ENCODE measurements around the gene CRKL.
"Not testable (repeated sequence)": the region's sequence is repeated elsewhere in the genome, so short reads cannot be mapped to it uniquely, and the experiment has no call there.

Gene CRKL

GRCh38 chr22:20937794-20938671 is 20.8 kb downstream of the CRKL start:
- no peak overlapping the region for H3K4ac ChIP-seq (ENCODE audit: low read length)
- no peak overlapping the region for H3K14ac ChIP-seq (ENCODE audit: low read length)
- H3K9me3 ChIP-seq (replicated peaks in 1 of 2; ENCODE audit: control insufficient read depth in 2 of 2, insufficient read depth in 1 of 2, low read depth in 1 of 2, low read length in 2 of 2), result no peaks in the 10 kb centered on the region
- no peak overlapping the region for H3K4me2 ChIP-seq (ENCODE audit: insufficient read depth, low read length, poor library complexity, severe bottlenecking)
- no peak overlapping the region for H3K4me3 ChIP-seq (ENCODE audit: low read length in 2 of 2)
- no peak overlapping the region for H3K23ac ChIP-seq (ENCODE audit: low read depth, low read length, poor library complexity)
- WGBS, 2 donors (ENCODE audit: extremely low coverage in 2 of 2, insufficient read length in 2 of 2, insufficient replicate concordance in 1 of 2), result no CpG with 5 or more reads among the region's 8 CpGs
- no peak overlapping the region for H3K18ac ChIP-seq (ENCODE audit: low read length)
- no peak overlapping the region for H2BK120ac ChIP-seq (ENCODE audit: low read depth, low read length)
- no peak for DNase-seq (ENCODE audit: low spot score)
- no peak overlapping the region for H2BK12ac ChIP-seq (ENCODE audit: low read length)
- no peaks in the 10 kb centered on the region for H3K27me3 ChIP-seq (ENCODE audit: control insufficient read depth in 3 of 3, insufficient read depth in 3 of 3, low read depth in 1 of 3, low read length in 3 of 3)
- peaks cover 0 to 2% of the 10 kb centered on the region in 2 donors for H3K4me1 ChIP-seq (ENCODE audit: control insufficient read depth in 2 of 2, insufficient read depth in 1 of 2, low read depth in 1 of 2, low read length in 2 of 2)
- H2BK15ac ChIP-seq (ENCODE audit: low read length), result no peak overlapping the region
- no peak overlapping the region for H3K9ac ChIP-seq (ENCODE audit: low read depth, low read length, poor library complexity)
- no peak overlapping the region for H3K27ac ChIP-seq (replicated peaks; ENCODE audit: low read length)
- no peak overlapping the region for H4K8ac ChIP-seq (ENCODE audit: low read depth, low read length)
- no peak overlapping the region for H4K91ac ChIP-seq (ENCODE audit: low read depth, low read length, poor library complexity)
- H3K36me3 ChIP-seq (replicated peaks in 1 of 2; ENCODE audit: control insufficient read depth in 2 of 2, insufficient read depth in 2 of 2, low read length in 2 of 2), result peaks cover 27 to 86% of the 10 kb centered on the region in 2 donors
- H3K79me1 ChIP-seq (ENCODE audit: low read depth, low read length), result peaks cover 8% of the 10 kb centered on the region
- no peak overlapping the region for H2AFZ ChIP-seq (ENCODE audit: low read length)
- H2BK5ac ChIP-seq (ENCODE audit: low read length), result no peak overlapping the region
- H2AK5ac ChIP-seq (ENCODE audit: low read depth, low read length), result no peak overlapping the region

- H2BK120ac ChIP-seq (ENCODE audit: low read depth, low read length); H3K14ac ChIP-seq (ENCODE audit: low read length); H3K4me1 ChIP-seq (ENCODE audit: control insufficient read depth in 2 of 2, insufficient read depth in 1 of 2, low read depth in 1 of 2, low read length in 2 of 2); H2BK12ac ChIP-seq (ENCODE audit: low read length); H2AFZ ChIP-seq (ENCODE audit: low read length); H2BK5ac ChIP-seq (ENCODE audit: low read length); DNase-seq (ENCODE audit: low spot score); H3K4ac ChIP-seq (ENCODE audit: low read length); H3K9ac ChIP-seq (ENCODE audit: low read depth, low read length, poor library complexity); H3K79me1 ChIP-seq (ENCODE audit: low read depth, low read length); H3K9me3 ChIP-seq (replicated peaks in 1 of 2; ENCODE audit: control insufficient read depth in 2 of 2, insufficient read depth in 1 of 2, low read depth in 1 of 2, low read length in 2 of 2); H3K18ac ChIP-seq (ENCODE audit: low read length); H3K23ac ChIP-seq (ENCODE audit: low read depth, low read length, poor library complexity); H3K4me2 ChIP-seq (ENCODE audit: insufficient read depth, low read length, poor library complexity, severe bottlenecking); H2AK5ac ChIP-seq (ENCODE audit: low read depth, low read length); H3K27ac ChIP-seq (replicated peaks; ENCODE audit: low read length); H3K27me3 ChIP-seq (ENCODE audit: control insufficient read depth in 3 of 3, insufficient read depth in 3 of 3, low read depth in 1 of 3, low read length in 3 of 3); H3K4me3 ChIP-seq (ENCODE audit: low read length in 2 of 2); H2BK15ac ChIP-seq (ENCODE audit: low read length); H4K91ac ChIP-seq (ENCODE audit: low read depth, low read length, poor library complexity): not testable (repeated sequence)
- Histone ChIP-seq H3K36me3 (replicated peaks in 1 of 2; ENCODE audit: control insufficient read depth in 2 of 2, insufficient read depth in 2 of 2, low read length in 2 of 2) (peaks cover 21 to 87% of the 10 kb centered on the region in 2 donors), H4K8ac (ENCODE audit: low read depth, low read length) (peak overlapping the region; percentile 25)
- WGBS, 2 donors (ENCODE audit: extremely low coverage in 2 of 2, insufficient read length in 2 of 2, insufficient replicate concordance in 1 of 2), result no CpG with 5 or more reads among the region's 14 CpGs
Observed at GRCh38 chr22:20939457-20940185, 22.4 kb downstream of the CRKL start.

DNA sequence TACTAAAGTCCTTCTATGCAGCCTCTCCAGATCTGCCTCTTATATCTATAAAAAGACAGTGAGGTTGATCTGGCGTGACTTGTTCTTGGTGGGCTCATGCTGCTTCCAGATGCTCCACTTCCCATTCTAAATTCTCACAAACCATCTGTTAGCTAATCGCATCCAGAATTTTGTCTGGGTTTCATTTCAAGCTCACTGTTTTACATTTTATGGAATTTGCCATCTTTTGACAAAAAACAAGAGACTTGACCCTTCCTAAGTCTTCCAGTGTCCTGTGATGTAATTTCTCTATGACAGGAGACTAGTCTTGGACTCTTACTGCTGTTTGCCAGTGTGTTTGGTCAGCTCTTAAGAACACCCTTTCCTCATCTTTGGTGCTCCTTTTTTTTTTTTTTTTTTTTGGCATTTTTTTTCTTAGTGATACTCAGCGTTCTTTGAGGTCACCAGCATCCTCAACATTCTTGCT is 23.0 kb downstream of the CRKL start:
- peaks cover 21 to 84% of the 10 kb centered on the region in 2 donors for H3K36me3 ChIP-seq (replicated peaks in 1 of 2; ENCODE audit: control insufficient read depth in 2 of 2, insufficient read depth in 2 of 2, low read length in 2 of 2)
- no CpG with 5 or more reads among the region's 3 CpGs for WGBS, 2 donors (ENCODE audit: extremely low coverage in 2 of 2, insufficient read length in 2 of 2, insufficient replicate concordance in 1 of 2)
- DNase-seq (ENCODE audit: low spot score), result no peak

GRCh38 chr22:20940904-20941385 is 23.7 kb downstream of the CRKL start:
- H4K8ac ChIP-seq (ENCODE audit: low read depth, low read length), result no peak overlapping the region
- no peak for DNase-seq (ENCODE audit: low spot score)
- no peak overlapping the region for H3K4me2 ChIP-seq (ENCODE audit: insufficient read depth, low read length, poor library complexity, severe bottlenecking)
- no peak overlapping the region for H3K23ac ChIP-seq (ENCODE audit: low read depth, low read length, poor library complexity)
- H2BK15ac ChIP-seq (ENCODE audit: low read length), result no peak overlapping the region
- no peak overlapping the region for H2BK12ac ChIP-seq (ENCODE audit: low read length)
- no peak overlapping the region for H2BK5ac ChIP-seq (ENCODE audit: low read length)
- H3K9me3 ChIP-seq (replicated peaks in 1 of 2; ENCODE audit: control insufficient read depth in 2 of 2, insufficient read depth in 1 of 2, low read depth in 1 of 2, low read length in 2 of 2), result peaks cover 0 to 3% of the 10 kb centered on the region in 2 donors
- no peak overlapping the region for H2BK120ac ChIP-seq (ENCODE audit: low read depth, low read length)
- H4K91ac ChIP-seq (ENCODE audit: low read depth, low read length, poor library complexity), result no peak overlapping the region
- H2AK5ac ChIP-seq (ENCODE audit: low read depth, low read length), result no peak overlapping the region
- no peak overlapping the region for H3K18ac ChIP-seq (ENCODE audit: low read length)
- no CpG with 5 or more reads among the region's 4 CpGs for WGBS, 2 donors (ENCODE audit: extremely low coverage in 2 of 2, insufficient read length in 2 of 2, insufficient replicate concordance in 1 of 2)
- peaks cover 0 to 2% of the 10 kb centered on the region in 2 donors for H3K4me1 ChIP-seq (ENCODE audit: control insufficient read depth in 2 of 2, insufficient read depth in 1 of 2, low read depth in 1 of 2, low read length in 2 of 2)
- no peak overlapping the region for H3K4me3 ChIP-seq (ENCODE audit: low read length in 2 of 2)
- H3K4ac ChIP-seq (ENCODE audit: low read length), result no peak overlapping the region
- peaks cover 21 to 84% of the 10 kb centered on the region in 2 donors for H3K36me3 ChIP-seq (replicated peaks in 1 of 2; ENCODE audit: control insufficient read depth in 2 of 2, insufficient read depth in 2 of 2, low read length in 2 of 2)
- H3K27me3 ChIP-seq (ENCODE audit: control insufficient read depth in 3 of 3, insufficient read depth in 3 of 3, low read depth in 1 of 3, low read length in 3 of 3), result no peaks in the 10 kb centered on the region
- no peak overlapping the region for H3K27ac ChIP-seq (replicated peaks; ENCODE audit: low read length)
- H3K9ac ChIP-seq (ENCODE audit: low read depth, low read length, poor library complexity), result no peak overlapping the region
- no peak overlapping the region for H3K14ac ChIP-seq (ENCODE audit: low read length)
- no peak overlapping the region for H2AFZ ChIP-seq (ENCODE audit: low read length)
- H3K79me1 ChIP-seq (ENCODE audit: low read depth, low read length), result peaks cover 7% of the 10 kb centered on the region

More for the DNA sequence above, 23.0 kb downstream of the CRKL start:
- no peak overlapping the region for H2BK15ac ChIP-seq (ENCODE audit: low read length)
- H3K27ac ChIP-seq (replicated peaks; ENCODE audit: low read length), result no peak overlapping the region
- no peak overlapping the region for H3K18ac ChIP-seq (ENCODE audit: low read length)
- no peak overlapping the region for H2BK12ac ChIP-seq (ENCODE audit: low read length)
- H2BK5ac ChIP-seq (ENCODE audit: low read length), result no peak overlapping the region
- H3K23ac ChIP-seq (ENCODE audit: low read depth, low read length, poor library complexity), result no peak overlapping the region
- H2BK120ac ChIP-seq (ENCODE audit: low read depth, low read length), result no peak overlapping the region
- H3K4me2 ChIP-seq (ENCODE audit: insufficient read depth, low read length, poor library complexity, severe bottlenecking), result no peak overlapping the region
- H3K14ac ChIP-seq (ENCODE audit: low read length), result no peak overlapping the region
- peaks cover 6% of the 10 kb centered on the region for H3K79me1 ChIP-seq (ENCODE audit: low read depth, low read length)
- no peak overlapping the region for H4K8ac ChIP-seq (ENCODE audit: low read depth, low read length)
- H2AFZ ChIP-seq (ENCODE audit: low read length), result no peak overlapping the region
- H3K4ac ChIP-seq (ENCODE audit: low read length), result no peak overlapping the region
- no peak overlapping the region for H3K4me3 ChIP-seq (ENCODE audit: low read length in 2 of 2)
- H3K9ac ChIP-seq (ENCODE audit: low read depth, low read length, poor library complexity), result no peak overlapping the region
- H2AK5ac ChIP-seq (ENCODE audit: low read depth, low read length), result no peak overlapping the region
- H3K4me1 ChIP-seq (ENCODE audit: control insufficient read depth in 2 of 2, insufficient read depth in 1 of 2, low read depth in 1 of 2, low read length in 2 of 2), result peaks cover 0 to 2% of the 10 kb centered on the region in 2 donors
- H3K27me3 ChIP-seq (ENCODE audit: control insufficient read depth in 3 of 3, insufficient read depth in 3 of 3, low read depth in 1 of 3, low read length in 3 of 3), result no peaks in the 10 kb centered on the region
- peaks cover 0 to 3% of the 10 kb centered on the region in 2 donors for H3K9me3 ChIP-seq (replicated peaks in 1 of 2; ENCODE audit: control insufficient read depth in 2 of 2, insufficient read depth in 1 of 2, low read depth in 1 of 2, low read length in 2 of 2)
- H4K91ac ChIP-seq (ENCODE audit: low read depth, low read length, poor library complexity), result no peak overlapping the region
